K562 (cell line): ENCODE measurements around the gene TTC23L. TPM values are rescaled to one million over a fixed set of nuclear protein-coding genes. Genes with fewer than 3 reads are reported as not detected.
A peak's percentile ranks its signal among the peaks of the same experiment; 100 is the strongest.

ENCODE experiments used
- BCOR ChIP-seq: fragments of 450-650 bp; IDR thresholded peaks from 2 replicates; pipeline ENCODE4 v1.6.1; 2016
- EP400 ChIP-seq: fragments of 450-650 bp; IDR thresholded peaks from 2 replicates; pipeline ENCODE4 v1.6.1; 2017; ENCODE audit warnings: antibody characterized with exemption, mild to moderate bottlenecking, moderate library complexity
- GATAD2B ChIP-seq: fragments of 450-650 bp; IDR thresholded peaks from 2 replicates; pipeline ENCODE4 v1.6.1; 2017; ENCODE audit warnings: mild to moderate bottlenecking, borderline replicate concordance
- MAFF ChIP-seq: IDR thresholded peaks from 2 replicates; pipeline ENCODE4 v1.6.1; 2012; ENCODE audit warnings: low read length, improper control_type of control experiment
- MAFG ChIP-seq: fragments of 450-650 bp; conservative IDR thresholded peaks from 2 replicates; pipeline ENCODE4 v1.6.1; 2016; ENCODE audit warnings: missing genetic modification characterization, missing compliant biosample characterization
- MTA1 ChIP-seq: fragments of 450-650 bp; IDR thresholded peaks from 2 replicates; pipeline ENCODE4 v1.6.1; 2017; ENCODE audit warnings: borderline replicate concordance
- POLR2H ChIP-seq: IDR thresholded peaks from 2 replicates; pipeline ENCODE4 v1.6.1; 2016; ENCODE audit warnings: missing genetic modification characterization, low read depth, mild to moderate bottlenecking, control low read depth, missing compliant biosample characterization, moderate library complexity
- ZNF3 ChIP-seq: fragments of 250-450 bp; sonication (Bioruptor Pico); IDR thresholded peaks from 2 replicates; pipeline ENCODE4 v1.5.0; 2021; ENCODE audit warnings: mild to moderate bottlenecking, moderate library complexity
- polyA plus RNA-seq, 8 experiments: library from polyadenylated mRNA; depleted of rRNA in 4 of 8; stranded (reverse) in 5 of 8; unstranded in 3 of 8; fragments of >200 nt; fragmentation: Nextera tagmentation in 2 of 8; fragmentation: Illumina TruSeq in 1 of 8; extraction: Ambion mirVana in 2 of 8; extraction: Trizol in 1 of 8; gene quantifications; 2 replicates each; pipeline versions ENCODE4 v1.2.1 to v1.2.3, GENCODE V29; 2011 to 2014; ENCODE audit warnings: inconsistent platforms in 1 of 8, missing spikeins in 1 of 8
- total RNA-seq, 7 experiments: library from RNA; depleted of rRNA in 6 of 7; stranded (reverse); fragments of >200 nt in 6 of 7; fragmentation: Illumina TruSeq in 2 of 7; extraction: Trizol in 2 of 7; gene quantifications; 2 replicates each; pipeline versions ENCODE4 v1.2.1 to v1.2.3, GENCODE V29; 2011 to 2021; ENCODE audit warnings: low replicate concordance in 1 of 7
- TF ChIP-seq, protein P1 (sequence below): fragments of 200-800 bp; sonication (Bioruptor generic); IDR thresholded peaks from 2 replicates; pipeline ENCODE4 v1.6.1; 2017; ENCODE audit warnings: missing genetic modification characterization, missing compliant biosample characterization
- TF ChIP-seq, protein P2 (sequence below): fragments of 250-450 bp; sonication (Bioruptor Pico); IDR thresholded peaks from 2 replicates; pipeline ENCODE4 v1.4.0; 2020; ENCODE audit warnings: mild to moderate bottlenecking, moderate library complexity, borderline replicate concordance
- TF ChIP-seq, protein P3 (sequence below), 2 experiments: fragments of 450-650 bp in 1 of 2; sonication (generic) in 1 of 2; formaldehyde crosslinking in 1 of 2; IDR thresholded peaks; 2 replicates each; pipeline versions ENCODE4 v1.7.1 to v1.9.0; 2016 to 2022; ENCODE audit warnings: inconsistent platforms in 1 of 2, mild to moderate bottlenecking in 1 of 2, missing genetic modification reagents in 1 of 2
- TF ChIP-seq, protein P4 (sequence below): fragments of 450-650 bp; IDR thresholded peaks from 2 replicates; pipeline ENCODE4 v1.6.1; 2016; ENCODE audit warnings: mild to moderate bottlenecking

Gene TTC23L
- total and polyA plus RNA-seq, 9 of the 15 experiments (the other 6 are each of a cell fraction or from before 2014, with no cell fraction given): 0.03 to 0.32 (median 0.14) TPM; not detected in 2

DNA sequence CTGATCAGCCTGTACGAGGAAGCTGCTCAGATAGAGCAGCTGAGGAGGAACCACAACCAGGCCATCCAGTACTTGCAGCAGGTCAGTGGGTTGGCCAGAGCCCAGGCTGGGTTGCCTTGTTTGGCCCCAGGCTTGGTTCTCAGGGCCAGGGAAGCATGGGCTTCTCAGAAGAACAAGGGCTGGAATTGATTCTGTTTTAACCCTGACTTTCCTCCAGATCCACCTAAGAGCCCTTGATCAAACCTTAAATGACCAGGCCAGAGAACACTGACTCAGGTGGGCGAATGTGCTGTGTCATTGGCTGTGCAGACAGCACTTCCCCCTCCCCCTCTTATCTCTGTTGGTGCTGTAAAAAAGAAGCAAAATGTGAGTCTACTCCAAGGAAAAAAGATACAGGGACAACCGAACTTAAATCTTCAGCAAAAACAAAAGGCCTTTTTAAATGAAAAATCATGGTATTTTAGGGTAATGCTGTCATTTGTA lies 28.1 kb downstream of the TTC23L start (continued):
- TF ChIP-seq, protein P1, sequence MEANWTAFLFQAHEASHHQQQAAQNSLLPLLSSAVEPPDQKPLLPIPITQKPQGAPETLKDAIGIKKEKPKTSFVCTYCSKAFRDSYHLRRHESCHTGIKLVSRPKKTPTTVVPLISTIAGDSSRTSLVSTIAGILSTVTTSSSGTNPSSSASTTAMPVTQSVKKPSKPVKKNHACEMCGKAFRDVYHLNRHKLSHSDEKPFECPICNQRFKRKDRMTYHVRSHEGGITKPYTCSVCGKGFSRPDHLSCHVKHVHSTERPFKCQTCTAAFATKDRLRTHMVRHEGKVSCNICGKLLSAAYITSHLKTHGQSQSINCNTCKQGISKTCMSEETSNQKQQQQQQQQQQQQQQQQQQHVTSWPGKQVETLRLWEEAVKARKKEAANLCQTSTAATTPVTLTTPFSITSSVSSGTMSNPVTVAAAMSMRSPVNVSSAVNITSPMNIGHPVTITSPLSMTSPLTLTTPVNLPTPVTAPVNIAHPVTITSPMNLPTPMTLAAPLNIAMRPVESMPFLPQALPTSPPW (CRISPR knock-in tag): peak; percentile 53
- TF ChIP-seq, protein P2, sequence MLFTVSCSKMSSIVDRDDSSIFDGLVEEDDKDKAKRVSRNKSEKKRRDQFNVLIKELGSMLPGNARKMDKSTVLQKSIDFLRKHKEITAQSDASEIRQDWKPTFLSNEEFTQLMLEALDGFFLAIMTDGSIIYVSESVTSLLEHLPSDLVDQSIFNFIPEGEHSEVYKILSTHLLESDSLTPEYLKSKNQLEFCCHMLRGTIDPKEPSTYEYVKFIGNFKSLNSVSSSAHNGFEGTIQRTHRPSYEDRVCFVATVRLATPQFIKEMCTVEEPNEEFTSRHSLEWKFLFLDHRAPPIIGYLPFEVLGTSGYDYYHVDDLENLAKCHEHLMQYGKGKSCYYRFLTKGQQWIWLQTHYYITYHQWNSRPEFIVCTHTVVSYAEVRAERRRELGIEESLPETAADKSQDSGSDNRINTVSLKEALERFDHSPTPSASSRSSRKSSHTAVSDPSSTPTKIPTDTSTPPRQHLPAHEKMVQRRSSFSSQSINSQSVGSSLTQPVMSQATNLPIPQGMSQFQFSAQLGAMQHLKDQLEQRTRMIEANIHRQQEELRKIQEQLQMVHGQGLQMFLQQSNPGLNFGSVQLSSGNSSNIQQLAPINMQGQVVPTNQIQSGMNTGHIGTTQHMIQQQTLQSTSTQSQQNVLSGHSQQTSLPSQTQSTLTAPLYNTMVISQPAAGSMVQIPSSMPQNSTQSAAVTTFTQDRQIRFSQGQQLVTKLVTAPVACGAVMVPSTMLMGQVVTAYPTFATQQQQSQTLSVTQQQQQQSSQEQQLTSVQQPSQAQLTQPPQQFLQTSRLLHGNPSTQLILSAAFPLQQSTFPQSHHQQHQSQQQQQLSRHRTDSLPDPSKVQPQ (CRISPR knock-in tag): no peak
- TF ChIP-seq BCOR (no peak), MTA1 (peak; percentile 45; the same call in 1 of the 2 replicates), MAFF (peak; percentile 97), EP400 (peak; percentile 73), GATAD2B (peak; percentile 80; the same call in 1 of the 2 replicates), ZNF3 (no peak), MAFG (tag) (peak; percentile 99), POLR2H (no peak)
- TF ChIP-seq, protein P3, sequence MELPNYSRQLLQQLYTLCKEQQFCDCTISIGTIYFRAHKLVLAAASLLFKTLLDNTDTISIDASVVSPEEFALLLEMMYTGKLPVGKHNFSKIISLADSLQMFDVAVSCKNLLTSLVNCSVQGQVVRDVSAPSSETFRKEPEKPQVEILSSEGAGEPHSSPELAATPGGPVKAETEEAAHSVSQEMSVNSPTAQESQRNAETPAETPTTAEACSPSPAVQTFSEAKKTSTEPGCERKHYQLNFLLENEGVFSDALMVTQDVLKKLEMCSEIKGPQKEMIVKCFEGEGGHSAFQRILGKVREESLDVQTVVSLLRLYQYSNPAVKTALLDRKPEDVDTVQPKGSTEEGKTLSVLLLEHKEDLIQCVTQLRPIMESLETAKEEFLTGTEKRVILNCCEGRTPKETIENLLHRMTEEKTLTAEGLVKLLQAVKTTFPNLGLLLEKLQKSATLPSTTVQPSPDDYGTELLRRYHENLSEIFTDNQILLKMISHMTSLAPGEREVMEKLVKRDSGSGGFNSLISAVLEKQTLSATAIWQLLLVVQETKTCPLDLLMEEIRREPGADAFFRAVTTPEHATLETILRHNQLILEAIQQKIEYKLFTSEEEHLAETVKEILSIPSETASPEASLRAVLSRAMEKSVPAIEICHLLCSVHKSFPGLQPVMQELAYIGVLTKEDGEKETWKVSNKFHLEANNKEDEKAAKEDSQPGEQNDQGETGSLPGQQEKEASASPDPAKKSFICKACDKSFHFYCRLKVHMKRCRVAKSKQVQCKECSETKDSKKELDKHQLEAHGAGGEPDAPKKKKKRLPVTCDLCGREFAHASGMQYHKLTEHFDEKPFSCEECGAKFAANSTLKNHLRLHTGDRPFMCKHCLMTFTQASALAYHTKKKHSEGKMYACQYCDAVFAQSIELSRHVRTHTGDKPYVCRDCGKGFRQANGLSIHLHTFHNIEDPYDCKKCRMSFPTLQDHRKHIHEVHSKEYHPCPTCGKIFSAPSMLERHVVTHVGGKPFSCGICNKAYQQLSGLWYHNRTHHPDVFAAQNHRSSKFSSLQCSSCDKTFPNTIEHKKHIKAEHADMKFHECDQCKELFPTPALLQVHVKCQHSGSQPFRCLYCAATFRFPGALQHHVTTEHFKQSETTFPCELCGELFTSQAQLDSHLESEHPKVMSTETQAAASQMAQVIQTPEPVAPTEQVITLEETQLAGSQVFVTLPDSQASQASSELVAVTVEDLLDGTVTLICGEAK (IDR thresholded peaks at IDR 0.05): no peak; the same call in 1 of the 2 replicates
- TF ChIP-seq, protein P3 (CRISPR knock-in tag; IDR thresholded peaks at IDR 0.05): no peak
- TF ChIP-seq, protein P4, sequence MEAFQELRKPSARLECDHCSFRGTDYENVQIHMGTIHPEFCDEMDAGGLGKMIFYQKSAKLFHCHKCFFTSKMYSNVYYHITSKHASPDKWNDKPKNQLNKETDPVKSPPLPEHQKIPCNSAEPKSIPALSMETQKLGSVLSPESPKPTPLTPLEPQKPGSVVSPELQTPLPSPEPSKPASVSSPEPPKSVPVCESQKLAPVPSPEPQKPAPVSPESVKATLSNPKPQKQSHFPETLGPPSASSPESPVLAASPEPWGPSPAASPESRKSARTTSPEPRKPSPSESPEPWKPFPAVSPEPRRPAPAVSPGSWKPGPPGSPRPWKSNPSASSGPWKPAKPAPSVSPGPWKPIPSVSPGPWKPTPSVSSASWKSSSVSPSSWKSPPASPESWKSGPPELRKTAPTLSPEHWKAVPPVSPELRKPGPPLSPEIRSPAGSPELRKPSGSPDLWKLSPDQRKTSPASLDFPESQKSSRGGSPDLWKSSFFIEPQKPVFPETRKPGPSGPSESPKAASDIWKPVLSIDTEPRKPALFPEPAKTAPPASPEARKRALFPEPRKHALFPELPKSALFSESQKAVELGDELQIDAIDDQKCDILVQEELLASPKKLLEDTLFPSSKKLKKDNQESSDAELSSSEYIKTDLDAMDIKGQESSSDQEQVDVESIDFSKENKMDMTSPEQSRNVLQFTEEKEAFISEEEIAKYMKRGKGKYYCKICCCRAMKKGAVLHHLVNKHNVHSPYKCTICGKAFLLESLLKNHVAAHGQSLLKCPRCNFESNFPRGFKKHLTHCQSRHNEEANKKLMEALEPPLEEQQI: no peak; the same call in 1 of the 2 replicates
